GM19452 (cell line): ENCODE data around the gene FAM20B.
A peak's percentile ranks its signal among the peaks of the same experiment; 100 is the strongest.
"Not testable (repeated sequence)": the region's sequence is repeated elsewhere in the genome, so short reads cannot be mapped to it uniquely, and the experiment has no call there.

ENCODE experiments used
- ATAC-seq: cut with Tn5 transposase; IDR thresholded peaks from one replicate; pipeline ENCODE4 v1.9.1; 2021; ENCODE audit not compliant: unreplicated experiment

FAM20B gene

DNA sequence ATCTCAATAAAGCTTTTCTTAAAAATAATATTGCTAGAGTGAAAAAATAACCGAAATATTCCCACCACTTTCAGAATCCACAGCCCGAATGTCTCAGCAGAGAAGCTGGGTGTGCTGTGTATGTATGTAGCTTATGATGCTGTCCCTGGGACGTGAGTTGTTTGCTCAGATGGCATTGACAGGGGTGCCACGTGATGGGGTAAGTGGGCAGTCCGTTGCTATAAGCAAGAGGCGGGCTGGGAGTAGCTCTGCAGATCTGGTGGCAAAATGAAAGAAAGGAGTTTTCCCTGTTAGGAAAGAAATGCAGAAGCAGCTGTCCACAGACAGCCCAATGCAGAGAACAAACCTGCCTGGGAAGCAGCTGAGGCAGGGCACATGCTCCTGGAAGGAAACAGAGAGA is 3.8 kb upstream of the FAM20B start:
- no peak for ATAC-seq

DNA sequence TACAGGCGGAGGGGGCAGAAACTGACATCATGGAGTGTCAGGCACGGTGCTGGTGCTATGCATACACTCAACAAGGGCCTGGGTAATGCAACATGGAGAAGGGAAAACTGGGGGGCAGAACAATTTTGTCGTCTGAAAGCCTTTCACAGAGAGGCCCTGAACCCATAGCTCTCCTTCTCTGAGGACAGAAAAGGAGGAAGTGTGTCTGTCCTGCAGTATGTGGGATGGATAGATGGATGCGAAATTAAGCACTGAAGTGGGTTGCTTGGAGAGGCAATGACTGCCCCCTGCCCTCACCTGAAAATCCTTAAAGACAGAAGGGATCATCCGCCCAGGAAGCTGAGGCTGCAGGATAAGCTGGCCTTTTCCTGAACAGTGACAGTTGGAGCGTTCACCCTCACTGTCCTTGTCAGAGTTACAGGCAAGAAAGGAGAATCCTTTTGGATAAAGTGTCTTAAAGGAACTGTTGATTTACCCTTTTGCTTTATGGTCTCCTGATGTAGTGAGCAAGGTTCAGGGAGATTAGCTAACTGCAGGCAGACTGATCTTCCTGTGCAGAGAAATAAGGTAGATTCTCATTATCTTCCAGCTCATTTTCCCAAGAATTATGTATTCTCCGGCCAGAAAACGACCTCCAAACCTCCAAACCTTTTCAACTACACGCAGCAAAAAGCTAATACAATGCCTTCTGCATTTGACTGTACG is 1.6 kb upstream of the FAM20B start:
- ATAC-seq = no peak

DNA sequence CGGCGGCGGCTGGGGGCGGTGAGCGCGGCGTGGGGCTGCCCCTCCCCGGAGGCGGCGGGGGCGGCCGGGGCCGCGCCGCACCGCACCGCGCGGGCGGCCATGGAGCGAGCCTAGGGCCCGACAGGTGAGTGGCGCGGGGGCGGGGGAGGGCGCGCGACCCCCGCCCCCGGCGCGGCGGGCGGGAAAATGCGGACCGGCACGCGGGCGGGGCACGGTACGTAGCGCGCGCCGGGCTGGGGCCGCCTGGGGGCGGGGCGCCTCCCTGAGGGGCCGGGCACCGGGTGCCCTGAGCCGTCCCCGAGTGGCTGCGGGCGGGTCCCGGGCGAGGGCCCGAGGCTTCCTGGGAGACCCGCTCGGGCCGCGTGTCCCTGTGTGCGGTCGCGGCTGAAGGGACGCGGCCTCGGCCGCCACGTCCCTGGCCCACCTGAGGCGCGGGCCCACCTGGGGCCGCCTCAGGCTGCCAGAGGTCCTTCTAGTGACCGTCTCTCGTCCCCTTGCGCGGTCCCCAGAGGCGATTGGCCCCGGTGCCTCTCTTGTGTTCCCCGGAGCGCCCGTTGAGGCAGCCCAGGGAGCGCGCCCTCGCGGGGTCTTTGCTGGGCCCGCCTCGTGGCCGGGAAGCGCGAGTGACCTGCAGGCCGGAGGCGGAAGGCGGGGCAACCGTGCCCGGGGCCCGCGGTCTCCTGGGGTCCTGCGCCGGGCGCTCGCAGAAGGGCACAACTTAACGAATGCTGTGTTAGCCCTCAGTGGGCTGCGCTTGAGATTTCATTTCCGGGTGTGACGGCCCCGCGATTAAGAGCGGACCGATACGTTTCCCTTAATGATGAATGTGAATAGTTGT is 500 bp downstream of the FAM20B start:
- peak; percentile 73 for ATAC-seq

DNA sequence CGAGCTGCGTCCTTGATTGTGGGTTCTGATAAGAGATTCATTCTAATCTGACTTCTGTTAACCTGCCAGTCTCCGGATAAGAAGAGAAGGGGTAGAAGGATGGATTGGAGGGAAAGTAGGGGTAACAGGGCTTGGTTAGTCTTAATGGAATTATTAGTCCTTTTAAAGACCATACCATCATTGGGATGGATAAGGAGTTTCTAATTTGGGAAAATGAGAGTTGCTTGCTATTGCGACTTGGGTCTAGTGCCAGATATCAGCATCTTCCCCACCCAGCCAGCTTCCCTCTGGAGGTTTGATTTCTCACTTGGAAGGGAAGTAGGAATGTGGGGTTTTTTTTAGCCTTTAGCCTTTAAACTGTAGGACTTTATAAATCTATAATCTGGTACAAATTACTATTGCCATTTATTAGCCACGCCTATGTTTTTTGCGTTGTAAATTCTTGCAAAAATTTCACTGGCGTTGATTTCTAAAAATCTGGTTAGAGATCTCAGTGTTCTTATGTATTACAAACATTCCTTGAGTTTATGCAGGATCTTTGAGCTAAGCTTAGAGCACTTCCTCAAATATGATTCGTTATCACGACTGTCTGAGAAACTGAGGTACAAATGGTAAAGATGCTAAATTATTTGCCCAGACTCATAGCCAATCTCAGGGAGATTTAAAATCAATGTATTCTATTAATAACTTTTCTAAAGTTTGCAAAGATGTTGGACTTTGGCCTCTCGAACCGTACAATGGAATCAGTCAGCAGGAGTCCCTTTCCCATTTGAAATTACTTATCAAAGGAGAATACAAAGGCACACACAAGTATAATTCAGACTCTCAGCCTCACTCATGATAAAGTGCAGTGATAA is 1.3 kb downstream of the FAM20B start:
- ATAC-seq = no peak

DNA sequence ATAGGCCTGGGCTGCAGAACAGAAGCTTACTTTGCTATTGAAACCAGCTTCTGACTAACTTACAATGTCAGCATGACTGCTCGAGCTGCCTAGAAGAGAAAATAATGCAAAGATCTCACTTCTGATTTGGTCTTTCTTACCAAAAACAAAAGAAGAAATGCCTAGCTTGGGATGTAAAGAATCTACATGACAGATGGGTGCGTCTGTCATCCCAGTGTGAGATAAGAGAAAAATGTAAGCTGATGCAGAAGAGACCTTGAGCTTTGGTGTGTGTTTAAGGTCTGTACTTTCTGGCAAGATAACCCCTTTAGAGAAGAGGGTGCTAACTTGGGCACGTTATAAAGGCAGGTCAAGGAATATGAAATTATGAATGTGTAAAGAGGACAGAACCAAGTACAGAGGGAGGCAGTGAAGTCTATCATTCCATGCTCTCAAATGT is 3.6 kb downstream of the FAM20B start:
- no peak for ATAC-seq

DNA sequence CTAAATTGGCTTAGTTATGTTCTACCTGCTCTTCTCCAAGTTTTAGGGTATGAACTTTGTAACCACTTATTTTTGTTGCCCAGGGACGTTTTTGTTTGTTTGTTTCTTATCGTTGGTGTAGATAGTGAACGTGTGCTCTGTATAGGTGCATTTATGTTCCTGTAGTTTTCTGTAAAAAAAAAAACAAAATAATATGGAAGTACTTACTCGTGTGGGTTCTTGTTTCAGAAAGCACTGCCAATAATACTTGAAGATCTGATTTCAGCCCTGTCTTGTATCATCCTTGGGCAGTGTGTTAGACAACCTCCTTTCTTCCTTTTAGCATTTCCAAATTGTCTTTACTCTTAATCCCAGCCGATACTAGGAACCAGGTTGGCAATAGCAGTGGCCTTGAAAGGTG is 4.4 kb downstream of the FAM20B start:
- no peak for ATAC-seq

DNA sequence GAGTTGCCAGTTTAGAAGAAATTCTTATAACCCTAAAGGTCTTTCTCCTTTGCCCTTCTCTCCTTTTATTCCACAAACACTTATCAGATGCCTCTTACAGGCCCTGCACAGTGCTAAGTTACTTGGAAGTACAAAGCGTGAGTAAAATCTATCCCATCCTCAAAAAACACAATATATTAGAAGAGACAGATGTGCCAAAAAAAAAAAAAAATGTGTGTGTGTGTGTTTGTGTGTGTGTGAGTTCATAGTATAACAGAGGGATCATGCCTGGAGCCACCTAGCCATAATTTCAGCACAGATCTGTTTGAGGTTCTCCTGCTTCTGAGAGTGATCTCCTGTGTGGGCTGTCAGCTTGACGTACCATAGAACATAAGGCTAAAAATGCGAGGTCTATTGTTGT is 5.0 kb downstream of the FAM20B start:
- no peak for ATAC-seq

DNA sequence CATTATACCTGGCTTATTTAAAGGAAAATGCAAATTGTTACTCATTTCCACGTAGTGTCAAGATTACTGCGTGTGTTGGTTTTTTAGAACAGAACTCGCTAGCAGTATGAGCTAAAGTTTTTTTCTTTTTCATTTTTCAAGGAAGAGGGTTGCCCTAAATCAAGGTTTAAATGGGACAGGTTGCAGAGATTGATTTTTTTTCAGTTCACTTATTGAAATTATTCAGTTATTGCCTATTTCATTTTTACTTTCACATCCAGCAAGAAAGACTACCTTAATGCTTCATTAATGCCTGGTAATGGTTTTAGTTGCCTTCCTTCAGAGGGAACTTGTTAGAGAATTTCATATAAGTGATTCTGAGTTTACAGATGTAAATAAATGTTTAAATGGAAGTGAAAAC is 5.6 kb downstream of the FAM20B start:
- ATAC-seq = no peak

DNA sequence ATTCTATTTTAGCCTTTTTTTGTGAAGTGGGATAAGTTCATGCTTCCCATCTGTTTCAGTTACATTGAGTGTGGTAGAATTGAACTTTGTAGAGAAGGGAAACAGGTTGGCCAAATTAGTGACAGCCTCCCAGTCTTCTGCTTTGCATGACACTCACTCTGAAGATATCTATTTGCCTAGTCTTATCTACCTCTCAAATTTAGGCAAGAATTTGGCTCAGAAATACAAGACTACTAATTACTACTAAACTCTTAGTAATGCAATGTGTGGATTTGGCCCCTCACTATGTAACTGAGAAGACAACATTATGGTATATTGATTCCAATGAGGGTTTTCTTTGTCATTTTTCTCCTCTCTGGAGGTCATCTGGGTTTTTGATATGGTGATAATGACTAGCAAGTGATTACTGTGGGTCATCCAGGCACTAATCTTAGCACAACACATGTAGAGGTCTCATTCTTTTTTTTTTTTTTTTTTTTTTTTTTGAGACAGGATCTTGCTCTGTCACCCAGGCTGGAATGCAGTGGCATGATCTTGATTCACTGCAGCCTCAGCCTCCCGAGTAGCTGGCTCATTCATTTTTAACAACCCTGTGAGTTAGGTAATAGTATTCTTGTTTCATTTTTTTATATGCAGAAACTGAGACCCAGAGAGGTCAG is 6.3 kb downstream of the FAM20B start:
- ATAC-seq = no peak

DNA sequence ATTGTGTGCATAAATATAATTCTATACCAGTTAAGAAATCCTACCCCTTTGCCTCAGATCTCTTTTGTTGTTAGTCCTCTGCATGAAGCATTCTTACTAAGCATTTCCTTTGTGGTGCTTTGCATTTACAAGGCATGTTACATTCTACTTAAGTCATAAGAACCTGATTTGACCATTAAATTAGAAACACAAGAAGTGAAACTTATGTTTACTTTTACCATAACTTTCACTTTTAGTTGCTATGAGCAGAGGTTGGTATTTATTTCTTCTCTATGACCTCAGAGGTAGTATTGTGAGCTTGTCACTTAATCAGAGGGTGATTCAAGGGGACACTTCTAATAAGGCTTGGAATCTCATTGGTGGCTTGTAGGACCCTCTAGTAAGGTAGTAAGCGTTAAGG is 9.0 kb downstream of the FAM20B start:
- peak; percentile 78 for ATAC-seq

DNA sequence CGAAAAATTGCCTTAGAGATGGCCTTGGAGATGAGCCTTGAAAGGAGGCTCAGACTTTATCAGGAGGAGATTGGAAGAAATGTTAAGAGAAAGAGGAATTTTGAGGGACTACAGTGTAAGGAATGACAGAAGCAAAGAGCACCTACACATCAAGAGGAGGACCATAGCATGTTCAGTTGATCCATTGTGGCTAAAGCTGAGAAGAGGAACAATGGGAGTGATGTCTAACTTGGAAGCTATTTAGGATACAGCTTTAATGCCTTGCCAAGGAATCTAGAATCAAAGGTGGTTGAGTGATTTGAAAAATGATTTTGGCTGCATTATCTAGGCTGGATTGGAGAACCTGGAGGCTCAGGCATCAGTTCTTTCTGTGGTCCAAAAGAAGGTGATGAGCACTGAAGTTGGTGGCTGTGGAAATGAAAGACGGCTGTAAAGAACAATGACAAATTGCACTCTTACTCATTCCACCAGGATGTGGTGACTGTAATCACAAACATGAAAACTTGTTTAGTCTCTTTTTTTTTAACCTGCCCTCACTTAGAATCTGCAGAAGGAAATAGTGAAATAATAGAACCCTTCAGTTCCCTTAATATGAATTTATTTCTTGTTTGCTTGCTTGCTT is 11.3 kb downstream of the FAM20B start:
- ATAC-seq = peak; percentile 52

DNA sequence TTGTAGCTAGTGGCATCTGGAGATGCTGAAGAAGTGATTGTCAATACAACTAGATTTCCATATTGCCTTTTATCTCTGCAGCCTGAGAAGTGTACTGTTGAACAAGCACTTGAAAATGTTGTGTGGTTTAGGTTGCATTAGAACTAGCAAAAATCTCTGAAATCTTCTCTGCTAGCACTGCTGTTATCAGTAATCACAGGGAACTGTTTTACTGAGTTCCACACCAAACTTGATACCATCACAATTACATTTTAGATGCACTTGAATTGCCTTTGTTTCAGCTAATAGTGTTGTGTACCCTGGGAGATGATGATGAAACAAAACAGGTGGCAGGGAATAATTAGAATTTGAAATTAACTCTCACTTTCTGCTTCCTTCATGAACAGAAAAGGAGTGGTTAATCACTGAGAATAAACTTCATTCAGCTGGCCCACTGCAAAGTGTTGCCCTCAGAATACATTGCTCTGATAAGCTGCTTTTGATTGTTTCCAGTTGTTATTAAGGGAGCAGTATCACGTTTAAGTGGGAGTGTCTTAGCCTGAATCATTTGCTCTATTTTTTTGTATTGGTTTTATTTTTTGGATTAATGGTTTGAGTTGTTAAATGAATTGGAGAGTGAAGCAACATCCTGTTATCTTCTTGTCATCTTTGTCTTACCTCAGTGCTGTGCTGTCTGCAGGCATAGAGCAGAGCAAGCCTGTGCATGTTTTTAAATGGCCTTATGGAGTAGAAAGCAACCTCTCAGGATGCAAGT is 13.0 kb downstream of the FAM20B start:
- ATAC-seq = no peak

DNA sequence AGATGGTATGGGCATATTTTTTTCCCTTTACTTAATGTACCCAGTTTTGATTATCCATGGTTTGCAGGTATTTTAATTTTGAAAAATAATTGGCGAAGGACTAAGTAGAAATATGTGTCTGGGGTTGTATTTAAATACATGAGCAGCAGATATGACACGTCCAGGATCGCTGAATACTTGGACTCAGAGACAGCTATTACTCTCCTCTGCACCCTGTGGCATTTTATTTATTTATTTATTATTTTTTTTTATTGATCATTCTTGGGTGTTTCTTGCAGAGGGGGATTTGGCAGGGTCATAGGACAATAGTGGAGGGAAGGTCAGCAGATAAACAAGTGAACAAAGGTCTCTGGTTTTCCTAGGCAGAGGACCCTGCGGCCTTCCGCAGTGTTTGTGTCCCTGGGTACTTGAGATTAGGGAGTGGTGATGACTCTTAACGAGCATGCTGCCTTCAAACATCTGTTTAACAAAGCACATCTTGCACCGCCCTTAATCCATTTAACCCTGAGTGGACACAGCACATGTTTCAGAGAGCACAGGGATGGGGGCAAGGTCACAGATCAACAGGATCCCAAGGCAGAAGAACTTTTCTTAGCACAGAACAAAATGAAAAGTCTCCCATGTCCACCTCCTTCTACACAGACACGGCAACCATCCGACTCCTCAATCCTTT is 13.9 kb downstream of the FAM20B start:
- ATAC-seq = not testable (repeated sequence)

DNA sequence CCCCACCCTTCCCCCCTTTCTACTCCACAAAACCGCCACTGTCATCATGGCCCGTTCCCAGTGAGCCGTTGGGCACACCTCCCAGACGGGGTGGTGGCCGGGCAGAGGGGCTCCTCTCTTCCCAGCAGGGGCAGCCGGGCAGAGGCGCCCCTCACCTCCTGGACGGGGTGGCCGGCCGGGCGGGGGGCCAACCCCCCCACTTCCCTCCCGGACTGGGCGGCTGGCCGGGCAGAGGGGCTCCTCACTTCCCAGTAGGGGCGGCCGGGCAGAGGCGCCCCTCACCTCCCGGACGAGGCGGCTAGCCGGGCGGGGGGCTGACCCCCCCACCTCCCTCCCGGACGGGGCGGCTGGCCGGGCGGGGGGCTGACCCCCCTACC is 14.5 kb downstream of the FAM20B start:
- ATAC-seq = not testable (repeated sequence)

DNA sequence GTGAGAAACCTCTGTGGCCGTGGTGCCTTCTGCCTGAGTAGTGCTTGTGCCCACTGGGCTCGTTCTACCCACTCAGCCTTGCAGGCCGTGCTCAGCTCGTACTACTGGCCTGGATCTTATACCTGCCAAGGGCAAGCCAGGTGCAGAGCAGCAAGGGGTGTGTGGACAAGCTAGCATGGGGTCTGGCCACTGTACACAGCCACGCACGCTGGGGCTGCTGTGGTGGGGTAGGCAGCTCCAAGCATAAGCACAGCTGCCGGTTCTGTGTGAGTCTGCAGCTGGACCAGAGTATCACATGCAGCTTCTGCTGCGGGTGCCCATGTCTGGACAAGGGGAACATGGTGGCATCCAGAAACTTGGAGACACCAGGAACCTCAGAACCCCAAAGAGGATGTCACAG is 16.4 kb downstream of the FAM20B start:
- no peak for ATAC-seq

DNA sequence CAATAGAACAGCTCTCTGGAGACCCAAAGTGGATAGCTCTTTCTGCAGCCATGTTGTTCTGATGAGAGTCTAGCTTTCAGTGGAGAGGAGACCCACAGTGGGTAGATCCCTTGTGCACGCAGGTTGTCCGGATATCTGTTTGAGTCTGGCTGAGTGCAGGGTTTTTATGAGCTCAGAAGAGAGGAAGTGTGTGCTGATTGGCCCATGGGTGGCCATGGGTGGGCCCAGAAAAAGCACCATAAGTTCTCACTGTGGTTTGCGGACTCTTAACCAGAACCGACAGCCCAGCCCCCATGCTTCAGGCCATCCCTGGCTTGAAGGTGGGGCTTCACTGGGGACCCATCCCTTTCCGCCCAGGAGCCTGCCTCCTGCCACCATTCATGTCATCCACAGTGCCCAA is 17.0 kb downstream of the FAM20B start:
- no peak for ATAC-seq

DNA sequence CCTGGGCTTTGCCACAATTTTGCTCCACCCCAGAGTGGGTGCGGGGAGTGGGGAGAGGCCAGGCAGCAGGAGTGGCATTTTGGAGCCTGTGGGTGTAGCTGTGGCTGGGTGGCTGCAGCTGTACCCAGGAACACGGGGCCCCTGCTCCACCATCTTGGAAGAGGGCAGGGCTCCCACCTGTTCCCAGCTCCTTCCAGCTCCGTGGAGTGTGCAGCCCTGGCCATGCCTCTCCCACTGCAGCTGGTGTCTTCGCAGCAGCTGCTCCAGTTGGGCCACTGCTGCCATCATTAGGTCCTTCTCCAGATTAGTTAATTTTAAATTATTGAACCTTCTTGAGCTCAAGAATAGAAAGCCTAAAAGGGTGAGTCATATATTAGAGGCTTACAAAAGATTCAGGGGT is 17.6 kb downstream of the FAM20B start:
- no peak for ATAC-seq

DNA sequence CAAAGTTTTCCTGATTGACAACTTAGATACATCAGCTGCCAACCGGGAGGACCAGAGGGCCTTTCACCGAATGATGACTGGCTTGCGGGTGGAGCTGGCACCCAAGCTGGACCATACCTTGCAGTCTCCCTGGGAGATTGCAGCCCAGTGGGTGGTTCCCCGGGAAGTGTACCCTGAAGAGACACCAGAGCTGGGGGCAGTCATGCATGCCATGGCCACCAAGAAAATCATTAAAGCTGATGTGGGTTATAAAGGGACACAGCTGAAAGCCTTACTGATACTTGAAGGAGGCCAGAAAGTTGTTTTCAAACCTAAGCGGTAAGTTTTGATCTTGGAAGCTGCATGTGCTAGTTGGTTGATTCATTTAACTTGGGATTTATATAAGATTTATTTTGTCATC is 18.2 kb downstream of the FAM20B start:
- ATAC-seq = no peak
